Transverse colon (tissue), 4 donors: ENCODE data around the gene GRIK4.

Experiments
- EP300 ChIP-seq: sonication (generic); formaldehyde crosslinking; IDR thresholded peaks from one replicate; pipeline ENCODE4 v1.6.1; 2017; ENCODE audit warnings: antibody characterized with exemption, low read depth
- POLR2AphosphoS5 ChIP-seq, 3 donors: sonication (generic); formaldehyde crosslinking; IDR thresholded peaks; one replicate each; pipeline ENCODE4 v1.6.1; 2016; ENCODE audit warnings: antibody characterized with exemption in 3 of 3
- TF ChIP-seq, protein P1 (sequence below), 5 experiments: fragments of 200-600 bp in 3 of 5; fragments of 450-650 bp in 2 of 5; sonication (generic) in 3 of 5; IDR thresholded peaks; 1 replicate in 2 of 5; 2 replicates in 3 of 5; pipeline ENCODE4 v1.5.1; 2016 to 2017; ENCODE audit warnings: antibody characterized with exemption in 5 of 5, inconsistent platforms in 3 of 5, mild to moderate bottlenecking in 2 of 5, moderate library complexity in 1 of 5

DNA sequence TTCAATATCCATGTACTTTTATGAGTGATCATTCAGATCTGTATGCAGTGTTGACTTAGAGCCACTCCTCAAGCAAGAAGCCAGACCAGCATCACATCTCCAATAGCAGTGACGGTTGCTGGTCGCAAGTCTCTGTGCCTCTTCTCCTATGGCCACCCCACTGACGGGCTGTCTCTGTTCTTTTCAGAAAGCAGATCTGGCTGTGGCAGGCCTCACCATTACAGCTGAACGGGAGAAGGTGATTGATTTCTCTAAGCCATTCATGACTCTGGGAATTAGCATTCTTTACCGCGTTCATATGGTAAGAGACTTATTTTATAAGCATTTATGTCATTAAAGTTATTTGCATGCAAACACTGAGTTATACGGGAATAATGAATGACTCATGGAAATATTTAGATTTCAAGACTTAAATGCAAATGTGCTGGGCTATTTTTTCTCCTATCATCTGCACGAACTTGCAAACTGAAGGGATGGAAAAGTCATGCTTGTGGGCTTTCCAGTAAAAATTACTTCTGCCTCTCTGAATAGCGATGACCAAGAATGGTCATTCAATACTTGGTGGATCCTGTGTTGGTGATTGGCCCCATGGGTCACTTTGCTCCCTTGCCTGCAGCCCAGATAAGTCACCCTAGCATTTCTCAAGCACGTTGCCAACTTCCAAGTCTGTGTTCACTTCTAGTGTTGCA lies 428.8 kb downstream of the GRIK4 start:
- TF ChIP-seq POLR2AphosphoS5 (IDR thresholded peaks at IDR 0.05) (no peak), EP300 (no peak)
- TF ChIP-seq, protein P1, sequence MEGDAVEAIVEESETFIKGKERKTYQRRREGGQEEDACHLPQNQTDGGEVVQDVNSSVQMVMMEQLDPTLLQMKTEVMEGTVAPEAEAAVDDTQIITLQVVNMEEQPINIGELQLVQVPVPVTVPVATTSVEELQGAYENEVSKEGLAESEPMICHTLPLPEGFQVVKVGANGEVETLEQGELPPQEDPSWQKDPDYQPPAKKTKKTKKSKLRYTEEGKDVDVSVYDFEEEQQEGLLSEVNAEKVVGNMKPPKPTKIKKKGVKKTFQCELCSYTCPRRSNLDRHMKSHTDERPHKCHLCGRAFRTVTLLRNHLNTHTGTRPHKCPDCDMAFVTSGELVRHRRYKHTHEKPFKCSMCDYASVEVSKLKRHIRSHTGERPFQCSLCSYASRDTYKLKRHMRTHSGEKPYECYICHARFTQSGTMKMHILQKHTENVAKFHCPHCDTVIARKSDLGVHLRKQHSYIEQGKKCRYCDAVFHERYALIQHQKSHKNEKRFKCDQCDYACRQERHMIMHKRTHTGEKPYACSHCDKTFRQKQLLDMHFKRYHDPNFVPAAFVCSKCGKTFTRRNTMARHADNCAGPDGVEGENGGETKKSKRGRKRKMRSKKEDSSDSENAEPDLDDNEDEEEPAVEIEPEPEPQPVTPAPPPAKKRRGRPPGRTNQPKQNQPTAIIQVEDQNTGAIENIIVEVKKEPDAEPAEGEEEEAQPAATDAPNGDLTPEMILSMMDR (IDR thresholded peaks at IDR 0.05): no peak
